Activated CD8-positive, alpha-beta T cell treated with anti-CD3 and anti-CD28 coated beads, Interleukin-2, amount 10 ng/mL, durations not matched to agents 7 days and 5 days (primary cell): ENCODE measurements around the gene LEPROT. TPM values are rescaled to one million over a fixed set of nuclear protein-coding genes. Genes with fewer than 3 reads are reported as not detected.
A peak's percentile ranks its signal among the peaks of the same experiment; 100 is the strongest.

ENCODE experiments used
- ATAC-seq: fragments of 150-1000 bp; cut with Tn5 transposase; one replicate; pipeline ENCODE4 v1.10.0; 2021; ENCODE audit warnings: moderate library complexity
- CTCF ChIA-PET: fragments of 350-600 bp; sonication (Branson Sonifier 250); formaldehyde crosslinking; loops from one replicate; lab custom pipeline; 2021; ENCODE audit warnings: antibody characterized with exemption; lab: Charles Lee
- POLR2A ChIA-PET: fragments of 350-600 bp; sonication (Branson Sonifier 250); formaldehyde crosslinking; loops from one replicate; lab custom pipeline; 2021; ENCODE audit warnings: antibody characterized with exemption; lab: Charles Lee
- DNase-seq: peaks from one replicate; pipeline ENCODE4 v3.0.0-alpha.2; 2020
- H3K27ac Mint-ChIP-seq: one replicate; pipeline ENCODE4 v1.8.0; 2021; ENCODE audit warnings: mild to moderate bottlenecking, mixed read lengths
- H3K27me3 Mint-ChIP-seq: one replicate; pipeline ENCODE4 v1.8.0; 2021; ENCODE audit warnings: low read depth, mixed read lengths
- H3K36me3 Mint-ChIP-seq: one replicate; pipeline ENCODE4 v1.8.0; 2021; ENCODE audit warnings: low read depth, mixed read lengths
- H3K4me1 Mint-ChIP-seq: one replicate; pipeline ENCODE4 v1.8.0; 2021; ENCODE audit warnings: low read depth, mixed read lengths
- H3K4me3 Mint-ChIP-seq: one replicate; pipeline ENCODE4 v1.8.0; 2021; ENCODE audit warnings: mild to moderate bottlenecking, mixed read lengths
- H3K9me3 Mint-ChIP-seq: one replicate; pipeline ENCODE4 v1.8.0; 2022; ENCODE audit warnings: mixed read lengths; ENCODE audit not compliant: insufficient read depth
- total RNA-seq, 2 experiments: library from RNA; stranded (reverse); gene quantifications; one replicate each; pipeline ENCODE4 v1.2.3, GENCODE V29; 2021

The LEPROT gene
- total RNA-seq, 2 experiments from 2014 or later: 12.3 to 13.2 TPM

GRCh38 chr1:65393347-65393746, 27.1 kb upstream of the LEPROT start:
- Mint-ChIP-seq H3K27me3 (no peaks in the 10 kb centered on the region), H3K4me1 (peaks cover 56% of the 10 kb centered on the region)
- peak; percentile 53 for DNase-seq

GRCh38 chr1:65393928-65394327, 26.5 kb upstream of the LEPROT start:
- peaks cover 56% of the 10 kb centered on the region for H3K4me1 Mint-ChIP-seq
- POLR2A ChIA-PET: no interaction called here
- ATAC-seq: no peak

More at GRCh38 chr1:65393347-65393746, 27.1 kb upstream of the LEPROT start:
- ChIA-PET POLR2A (interaction anchor here (1.2 kb wide), 1 partner anchor 26 kb away, joined by 5 read pairs; no protein-coding TSS in a partner anchor), CTCF (interaction anchor here (0.9 to 1.3 kb wide), 4 partner anchors 11 to 178 kb away, joined by 3 read pairs; no protein-coding TSS in a partner anchor)
- Mint-ChIP-seq H3K9me3 (no peaks in the 10 kb centered on the region), H3K36me3 (peaks cover 5% of the 10 kb centered on the region), H3K27ac (peak overlapping the region; percentile 73), H3K4me3 (no peak overlapping the region)
- ATAC-seq: peak; percentile 94

GRCh38 chr1:65395887-65396612, 24.4 kb upstream of the LEPROT start:
- ChIA-PET CTCF (interaction anchor here (0.6 to 1.0 kb wide), 2 partner anchors 160 to 292 kb away, joined by 3 to 5 read pairs; no protein-coding TSS in a partner anchor), POLR2A (no interaction called here)
- ATAC-seq (peak; percentile 37), DNase-seq (no peak)
- H3K4me1 Mint-ChIP-seq: peaks cover 47% of the 10 kb centered on the region
- no peak overlapping the region for H3K4me3 Mint-ChIP-seq
- H3K27me3 Mint-ChIP-seq: no peaks in the 10 kb centered on the region
- peak overlapping the region; percentile 62 for H3K27ac Mint-ChIP-seq
- H3K36me3 Mint-ChIP-seq: peaks cover 2% of the 10 kb centered on the region
- H3K9me3 Mint-ChIP-seq: no peaks in the 10 kb centered on the region

More at GRCh38 chr1:65393928-65394327, 26.5 kb upstream of the LEPROT start:
- DNase-seq: no peak
- Mint-ChIP-seq H3K36me3 (peaks cover 5% of the 10 kb centered on the region), H3K27ac (peak overlapping the region; percentile 73), H3K9me3 (no peaks in the 10 kb centered on the region), H3K4me3 (no peak overlapping the region), H3K27me3 (no peaks in the 10 kb centered on the region)
- CTCF ChIA-PET: interaction anchor here (1.0 to 1.3 kb wide), 4 partner anchors 15 to 178 kb away, joined by 3 read pairs; no protein-coding TSS in a partner anchor

GRCh38 chr1:65398083-65398482, 22.4 kb upstream of the LEPROT start:
- POLR2A ChIA-PET: no interaction called here
- CTCF ChIA-PET: interaction anchor here (1.0 kb wide), 1 partner anchor 24 kb away, joined by 3 read pairs; no protein-coding TSS in a partner anchor
- peaks cover 2% of the 10 kb centered on the region for H3K36me3 Mint-ChIP-seq
- no peaks in the 10 kb centered on the region for H3K27me3 Mint-ChIP-seq
- H3K27ac Mint-ChIP-seq: no peak overlapping the region
- DNase-seq: no peak
- peaks cover 40% of the 10 kb centered on the region for H3K4me1 Mint-ChIP-seq
- no peaks in the 10 kb centered on the region for H3K9me3 Mint-ChIP-seq
- H3K4me3 Mint-ChIP-seq: no peak overlapping the region
- no peak for ATAC-seq

- no peak overlapping the region for H3K27ac Mint-ChIP-seq
- no peak overlapping the region for H3K4me3 Mint-ChIP-seq
- peaks cover 31% of the 10 kb centered on the region for H3K4me1 Mint-ChIP-seq
- no peaks in the 10 kb centered on the region for H3K9me3 Mint-ChIP-seq
- DNase-seq (no peak), ATAC-seq (no peak)
- POLR2A ChIA-PET: no interaction called here
- H3K36me3 Mint-ChIP-seq: peaks cover 2% of the 10 kb centered on the region
- H3K27me3 Mint-ChIP-seq: no peaks in the 10 kb centered on the region
- CTCF ChIA-PET: no interaction called here
These were observed 21.5 kb upstream of the LEPROT start for GRCh38 chr1:65399003-65399402.

GRCh38 chr1:65401612-65402011, 18.9 kb upstream of the LEPROT start:
- Mint-ChIP-seq H3K36me3 (peaks cover 2% of the 10 kb centered on the region), H3K4me3 (no peak overlapping the region), H3K4me1 (peaks cover 7% of the 10 kb centered on the region), H3K27me3 (no peaks in the 10 kb centered on the region), H3K9me3 (no peaks in the 10 kb centered on the region), H3K27ac (no peak overlapping the region)
- ATAC-seq (no peak), DNase-seq (no peak)
- ChIA-PET CTCF (interaction anchor here (1.3 kb wide), 1 partner anchor 58 kb away, joined by 4 read pairs; no protein-coding TSS in a partner anchor), POLR2A (no interaction called here)

GRCh38 chr1:65404941-65405340, 15.5 kb upstream of the LEPROT start:
- Mint-ChIP-seq H3K4me1 (no peaks in the 10 kb centered on the region), H3K9me3 (no peaks in the 10 kb centered on the region), H3K36me3 (no peaks in the 10 kb centered on the region), H3K27me3 (peaks cover 1% of the 10 kb centered on the region), H3K27ac (no peak overlapping the region), H3K4me3 (no peak overlapping the region)
- DNase-seq: no peak
- ChIA-PET CTCF (interaction anchor here (1.0 to 1.6 kb wide), 3 partner anchors 10 to 25 kb away, joined by 3 to 6 read pairs (median 6); partner anchors contain the start of genes LEPR and LEPROT), POLR2A (no interaction called here)
- no peak for ATAC-seq

GRCh38 chr1:65407877-65408276, 12.6 kb upstream of the LEPROT start:
- Mint-ChIP-seq H3K36me3 (no peaks in the 10 kb centered on the region), H3K27me3 (peaks cover 2% of the 10 kb centered on the region), H3K4me1 (no peaks in the 10 kb centered on the region), H3K4me3 (no peak overlapping the region), H3K9me3 (no peaks in the 10 kb centered on the region), H3K27ac (no peak overlapping the region)
- ChIA-PET POLR2A (no interaction called here), CTCF (no interaction called here)
- ATAC-seq: no peak
- no peak for DNase-seq

GRCh38 chr1:65409314-65409713, 11.2 kb upstream of the LEPROT start:
- H3K9me3 Mint-ChIP-seq: no peaks in the 10 kb centered on the region
- ATAC-seq (no peak), DNase-seq (no peak)
- H3K36me3 Mint-ChIP-seq: no peaks in the 10 kb centered on the region
- CTCF ChIA-PET: interaction anchor here (1.0 to 1.2 kb wide), 3 partner anchors 15 to 196 kb away, joined by 3 read pairs; no protein-coding TSS in a partner anchor
- peaks cover 6% of the 10 kb centered on the region for H3K27me3 Mint-ChIP-seq
- no peak overlapping the region for H3K4me3 Mint-ChIP-seq
- POLR2A ChIA-PET: interaction anchor here (0.6 kb wide), 1 partner anchor 18 kb away, joined by 3 read pairs; no protein-coding TSS in a partner anchor
- H3K4me1 Mint-ChIP-seq: no peaks in the 10 kb centered on the region
- no peak overlapping the region for H3K27ac Mint-ChIP-seq

- ATAC-seq (no peak), DNase-seq (no peak)
- POLR2A ChIA-PET: interaction anchor here (0.6 kb wide), 1 partner anchor 18 kb away, joined by 3 read pairs; no protein-coding TSS in a partner anchor
- Mint-ChIP-seq H3K9me3 (no peaks in the 10 kb centered on the region), H3K27ac (no peak overlapping the region), H3K4me3 (no peak overlapping the region), H3K36me3 (no peaks in the 10 kb centered on the region), H3K27me3 (peaks cover 6% of the 10 kb centered on the region), H3K4me1 (no peaks in the 10 kb centered on the region)
- CTCF ChIA-PET: interaction anchor here (1.0 to 1.1 kb wide), 2 partner anchors 49 to 197 kb away, joined by 3 read pairs; no protein-coding TSS in a partner anchor
These were observed 10.6 kb upstream of the LEPROT start for GRCh38 chr1:65409816-65410326.

GRCh38 chr1:65412256-65412983, 8.0 kb upstream of the LEPROT start:
- ATAC-seq (no peak), DNase-seq (no peak)
- Mint-ChIP-seq H3K4me3 (no peak overlapping the region), H3K4me1 (peaks cover 2% of the 10 kb centered on the region), H3K9me3 (no peaks in the 10 kb centered on the region), H3K36me3 (no peaks in the 10 kb centered on the region), H3K27ac (no peak overlapping the region), H3K27me3 (peaks cover 13% of the 10 kb centered on the region)
- ChIA-PET POLR2A (no interaction called here), CTCF (interaction anchor here (1.2 kb wide), 1 partner anchor 19 kb away, joined by 4 read pairs; no protein-coding TSS in a partner anchor)
